Measurements from ENCODE around the gene OOSP3.

GRCh38 chr11:59923813-59924212, 45.2 kb downstream of the OOSP3 start:
- TF ChIP-seq CTCF (conservative IDR thresholded peaks at IDR 0.05) (no peak), ZFX (IDR thresholded peaks at IDR 0.05) (no peak)

Measured in C4-2B (cell line).